Nucleus accumbens (tissue), 56 donors: ENCODE measurements around the gene FALEC.

Experiments used
- DNase-seq, 56 donors: peaks; one replicate each; lab custom pipeline; 2025; lab: John Stamatoyannopoulos, UW

Gene FALEC

DNA sequence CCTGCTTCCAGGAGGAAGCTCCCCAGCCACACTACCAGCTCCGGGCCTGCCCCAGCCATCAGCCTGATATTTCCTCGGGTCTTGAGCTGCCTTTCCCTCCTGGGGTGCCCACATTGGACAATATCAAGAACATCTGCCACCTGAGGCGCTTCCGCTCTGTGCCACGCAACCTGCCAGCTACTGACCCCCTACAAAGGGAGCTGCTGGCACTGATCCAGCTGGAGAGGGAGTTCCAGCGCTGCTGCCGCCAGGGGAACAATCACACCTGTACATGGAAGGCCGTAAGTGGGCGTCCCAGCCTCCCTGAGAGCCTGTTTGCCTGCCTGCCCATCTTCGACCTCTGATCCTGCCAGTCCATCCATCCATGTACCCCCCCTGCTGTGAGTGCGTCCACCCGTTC lies 4.0 kb upstream of the FALEC start:
- DNase-seq = no peak

DNA sequence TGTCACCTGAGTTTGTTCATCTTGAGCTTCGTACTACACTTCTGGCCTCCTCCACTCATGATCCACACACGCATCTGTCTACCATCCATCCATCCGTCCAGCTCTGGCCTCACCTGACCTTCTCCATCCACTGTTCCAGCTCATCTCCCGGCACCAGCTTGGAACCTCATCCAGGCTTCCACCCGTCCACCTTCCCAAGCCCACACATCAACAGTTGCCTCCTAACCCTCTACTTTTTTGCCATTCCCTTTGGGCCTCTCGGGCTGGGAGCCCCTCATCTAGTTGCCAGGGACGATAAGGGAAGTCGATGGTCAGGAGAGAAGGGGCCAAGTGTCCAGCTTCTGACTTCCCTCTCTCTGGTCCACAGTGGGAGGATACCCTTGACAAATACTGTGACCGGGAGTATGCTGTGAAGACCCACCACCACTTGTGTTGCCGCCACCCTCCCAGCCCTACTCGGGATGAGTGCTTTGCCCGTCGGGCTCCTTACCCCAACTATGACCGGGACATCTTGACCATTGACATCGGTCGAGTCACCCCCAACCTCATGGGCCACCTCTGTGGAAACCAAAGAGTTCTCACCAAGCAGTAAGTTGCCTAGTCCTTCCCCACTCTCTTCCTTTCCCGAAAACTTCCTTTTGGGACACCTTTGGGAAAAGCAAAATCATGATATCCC lies 3.4 kb upstream of the FALEC start:
- no peak for DNase-seq

DNA sequence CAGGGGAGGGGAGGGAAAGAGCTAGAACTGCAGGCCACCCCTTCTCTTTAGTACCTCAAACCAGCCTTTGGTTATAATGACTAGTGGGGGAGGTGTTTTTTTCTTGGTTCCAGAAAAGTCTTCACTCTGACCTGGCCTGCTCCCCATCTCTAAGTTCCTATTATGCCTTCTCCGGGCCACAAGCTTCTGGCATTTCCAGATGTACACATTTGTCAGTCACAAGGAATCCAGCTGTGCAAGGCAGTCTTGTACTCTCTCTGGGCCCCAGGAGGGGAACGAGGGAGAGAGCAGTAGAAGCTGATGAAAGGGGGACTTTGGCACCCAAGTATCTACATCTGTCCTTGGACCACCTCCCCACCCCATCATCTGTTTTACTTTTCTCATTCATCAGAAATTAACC lies 2.7 kb upstream of the FALEC start:
- no peak for DNase-seq

DNA sequence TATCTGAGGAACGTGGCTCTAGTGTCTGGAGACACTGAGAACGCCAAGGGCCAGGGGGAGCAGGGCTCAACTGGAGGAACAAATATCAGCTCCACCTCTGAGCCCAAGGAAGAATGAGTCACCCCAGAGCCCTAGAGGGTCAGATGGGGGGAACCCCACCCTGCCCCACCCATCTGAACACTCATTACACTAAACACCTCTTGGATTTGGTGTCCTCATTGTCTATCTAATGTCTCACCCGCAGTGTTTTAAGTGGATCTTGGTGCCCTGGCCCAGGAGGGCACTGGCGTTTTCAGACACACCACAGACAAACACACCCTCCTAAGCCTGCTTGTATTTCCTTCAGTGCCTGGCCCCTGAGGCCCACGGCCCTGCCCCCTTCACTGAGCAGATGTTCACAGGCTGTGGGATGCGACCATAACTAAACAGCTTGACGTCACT lies 2.2 kb upstream of the FALEC start:
- no peak for DNase-seq

DNA sequence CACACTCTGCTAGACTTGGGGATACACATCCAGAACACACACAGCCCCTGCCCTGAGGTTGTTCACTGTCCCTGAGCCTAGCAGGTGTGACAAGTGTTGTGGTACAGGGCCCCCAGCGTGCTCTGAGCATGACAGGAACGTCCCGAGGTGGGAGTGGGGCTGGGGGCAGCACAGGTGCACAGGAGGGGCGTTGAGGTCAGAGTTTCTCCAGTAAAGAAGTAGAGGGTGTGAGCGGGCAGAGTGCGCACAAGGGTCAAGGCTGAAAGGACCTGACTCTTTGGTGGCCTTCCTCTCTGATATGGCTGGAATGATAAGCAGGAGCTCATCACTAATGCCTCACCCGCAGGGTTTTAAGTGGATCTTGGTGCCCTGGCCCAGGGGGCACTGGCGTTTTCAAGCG lies 1.3 kb upstream of the FALEC start:
- no peak for DNase-seq

DNA sequence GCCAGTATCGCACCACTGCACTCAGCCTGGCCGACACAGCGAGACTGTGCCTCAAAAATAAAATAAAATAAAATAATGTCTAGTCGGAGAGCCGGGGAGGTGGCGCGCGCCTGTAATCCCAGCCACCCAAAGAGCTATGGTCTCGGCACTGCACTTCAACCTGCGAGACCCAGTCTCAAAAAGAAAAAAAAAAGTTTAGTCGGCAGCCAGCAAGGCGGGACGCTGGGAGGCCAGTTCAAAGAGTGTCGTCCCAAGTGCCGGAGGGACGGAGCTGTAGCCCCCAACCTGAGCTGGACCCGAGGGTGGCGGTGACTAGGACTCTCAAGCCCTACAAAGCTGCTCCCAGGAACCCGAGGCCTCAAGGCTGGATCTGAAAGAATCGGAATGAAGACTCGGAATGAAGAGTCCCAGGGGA lies 632 bp upstream of the FALEC start:
- DNase-seq = no peak

DNA sequence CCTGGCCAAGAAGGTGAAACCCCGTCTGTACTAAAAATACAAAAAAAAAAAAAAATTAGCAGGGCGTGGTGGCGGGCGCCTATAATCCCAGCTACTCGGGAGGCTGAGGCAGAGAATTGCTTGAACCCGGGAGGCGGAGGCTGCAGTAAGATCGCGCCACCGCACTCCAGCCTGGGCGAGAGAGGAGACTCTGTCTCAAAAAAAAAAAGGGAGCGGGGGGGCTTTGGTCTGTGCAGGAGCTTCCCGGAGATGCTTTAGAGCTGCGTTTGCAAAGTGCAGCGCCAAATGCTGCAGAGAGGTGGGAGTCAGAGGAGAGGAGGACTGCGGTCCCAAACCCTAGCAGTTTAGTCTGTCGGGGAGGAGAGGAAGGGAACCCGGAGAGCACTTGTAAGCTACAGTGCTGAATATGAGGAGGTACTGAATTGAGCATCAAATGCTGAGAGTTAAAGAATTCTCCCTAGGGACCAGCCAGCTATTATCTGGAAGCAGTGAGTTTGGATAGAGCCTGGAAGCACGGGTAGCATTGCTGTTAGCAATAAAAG lies 569 bp downstream of the FALEC start:
- peak in 24 of 56 donors; percentile 4 to 44 (median 26) for DNase-seq

DNA sequence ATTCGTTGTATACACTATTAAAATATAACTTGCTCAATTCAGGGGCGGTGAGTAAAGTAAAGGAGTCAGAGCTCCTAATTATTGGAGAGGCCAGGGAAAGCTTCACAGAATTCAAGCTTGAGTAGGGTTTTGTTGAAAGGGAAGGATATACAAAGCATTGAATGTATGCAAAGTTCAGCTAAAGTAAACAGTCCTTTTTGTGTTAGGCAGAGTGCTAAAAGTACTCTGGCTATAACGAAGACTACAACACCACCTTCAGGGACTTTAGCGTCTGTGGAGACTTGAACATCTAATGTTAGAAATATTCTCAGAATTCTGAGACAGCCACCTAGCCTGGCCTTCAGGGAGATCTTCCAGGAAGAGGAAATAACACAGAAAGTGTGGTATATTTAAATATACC lies 1.1 kb downstream of the FALEC start:
- DNase-seq = no peak

DNA sequence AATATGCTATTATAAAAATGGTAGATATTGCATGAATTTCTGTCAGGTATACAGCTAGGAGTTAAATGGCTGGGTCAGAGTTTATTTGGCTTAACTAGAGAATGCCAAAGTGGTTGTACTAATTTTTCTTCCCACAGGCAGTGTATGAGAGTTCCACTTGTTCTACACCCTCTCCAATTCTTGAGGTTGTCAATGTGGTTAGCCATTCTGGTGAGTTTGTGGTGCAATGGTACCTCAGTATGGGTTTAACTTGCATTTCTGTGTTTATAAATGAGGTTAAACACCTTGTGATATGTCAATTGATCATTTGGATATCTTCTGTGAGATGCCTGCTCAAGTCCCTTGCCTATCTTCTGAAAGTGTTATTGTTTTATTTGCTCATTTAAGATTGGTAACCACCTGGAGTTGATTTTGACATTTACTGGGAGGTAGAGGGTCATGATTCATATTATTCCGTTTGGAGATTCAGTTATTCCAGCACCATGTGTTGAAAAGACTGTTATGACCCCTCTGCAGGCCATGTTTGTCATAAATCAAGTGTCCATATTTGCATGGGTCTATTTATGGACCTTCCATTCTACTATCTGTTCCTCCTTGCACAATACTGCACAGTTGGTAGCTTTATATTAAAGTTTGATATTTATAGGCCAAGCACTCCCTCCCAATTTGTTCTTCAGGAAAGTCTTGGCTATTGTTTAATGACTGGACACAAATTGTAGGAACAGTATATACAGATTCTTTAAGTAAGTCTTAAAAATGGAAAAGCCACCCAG lies 5.8 kb downstream of the FALEC start:
- DNase-seq = no peak

DNA sequence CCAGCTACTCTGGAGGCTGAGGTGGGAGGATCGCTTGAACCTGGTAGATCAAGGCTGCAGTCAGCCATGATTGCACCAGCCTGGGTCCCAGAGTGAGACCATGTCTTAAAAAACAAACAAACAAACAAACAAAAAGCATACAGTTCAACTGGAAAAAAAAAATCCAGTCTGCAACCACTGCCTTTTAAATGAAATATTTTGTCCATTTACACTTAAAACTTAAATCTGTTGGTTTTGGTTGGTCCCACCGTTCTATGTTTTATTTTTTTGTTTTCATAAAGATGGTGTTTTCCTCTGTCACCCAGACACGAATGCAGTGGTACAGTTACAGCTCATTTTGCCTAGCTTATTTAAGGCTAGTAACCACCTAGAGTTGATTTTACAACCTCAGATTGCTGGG lies 9.8 kb downstream of the FALEC start:
- no peak for DNase-seq

DNA sequence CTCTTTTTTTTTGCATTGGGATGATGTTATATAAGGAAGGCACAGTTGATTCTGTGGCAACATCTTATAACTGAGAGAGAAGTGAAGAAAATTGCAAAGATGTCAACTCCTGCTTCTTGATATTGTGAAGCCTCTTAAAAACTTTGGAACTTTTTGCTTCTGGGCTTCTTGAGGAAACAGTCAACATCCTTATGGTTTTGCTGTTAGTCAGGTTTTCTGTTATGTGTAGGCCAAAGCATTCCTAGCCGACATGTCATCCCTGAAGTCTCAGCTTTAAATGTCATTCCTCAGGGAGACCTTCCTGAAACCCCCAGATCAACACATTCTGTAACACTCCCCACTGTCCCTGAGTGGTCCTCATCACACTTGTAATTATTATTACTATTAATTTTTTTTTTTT lies 12.6 kb downstream of the FALEC start:
- DNase-seq = no peak

DNA sequence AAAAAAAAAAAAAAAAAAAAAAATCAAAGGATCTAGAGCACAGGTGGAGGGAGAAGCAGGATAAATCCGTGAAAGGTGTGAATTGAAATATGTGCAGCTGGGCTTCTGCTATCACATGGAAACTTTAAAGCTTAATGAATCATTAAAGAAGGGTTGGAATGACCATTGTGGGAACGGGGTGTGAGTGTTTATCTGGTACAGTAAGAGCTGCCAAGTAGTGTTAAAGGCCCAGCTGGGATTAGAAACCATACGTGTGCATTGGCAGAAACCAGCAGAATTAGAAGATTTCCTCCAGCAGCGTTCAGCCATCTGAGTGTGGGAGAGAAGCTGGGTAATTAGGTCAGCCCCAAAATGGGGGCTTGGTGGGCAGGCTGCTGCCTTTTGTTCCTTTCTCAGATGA lies 13.5 kb downstream of the FALEC start:
- DNase-seq = no peak

DNA sequence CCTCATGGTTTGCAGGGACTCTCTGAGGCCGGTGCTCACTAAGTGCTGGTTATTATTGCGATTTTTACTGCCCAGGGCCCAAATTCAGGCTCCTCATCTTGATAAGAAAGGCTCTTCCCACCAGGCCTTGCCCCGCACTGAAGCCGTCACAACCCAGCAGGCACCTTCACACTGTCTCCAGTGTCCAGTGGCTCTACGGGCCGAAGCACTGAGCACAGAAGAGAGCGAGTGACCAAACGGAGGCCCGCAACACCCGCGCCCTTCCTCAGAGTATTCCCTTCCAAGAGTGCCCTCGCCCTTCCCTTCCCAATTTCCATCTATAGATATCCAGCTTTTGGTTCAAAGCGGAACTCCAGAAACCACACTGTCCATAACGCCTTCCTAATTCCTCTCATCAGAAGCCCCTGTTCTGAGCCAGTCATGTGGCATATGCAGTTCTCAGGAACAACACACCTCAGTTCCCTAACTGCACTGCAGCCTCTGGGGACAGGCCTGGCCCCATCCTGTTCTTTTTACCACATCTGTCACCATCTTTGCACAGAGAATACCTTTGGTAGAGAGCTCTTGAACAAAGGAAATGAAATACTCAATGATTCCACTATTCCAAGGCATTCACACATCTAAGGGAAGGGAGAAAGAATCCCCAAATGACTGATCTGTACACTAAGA lies 15.1 kb downstream of the FALEC start:
- DNase-seq = no peak

DNA sequence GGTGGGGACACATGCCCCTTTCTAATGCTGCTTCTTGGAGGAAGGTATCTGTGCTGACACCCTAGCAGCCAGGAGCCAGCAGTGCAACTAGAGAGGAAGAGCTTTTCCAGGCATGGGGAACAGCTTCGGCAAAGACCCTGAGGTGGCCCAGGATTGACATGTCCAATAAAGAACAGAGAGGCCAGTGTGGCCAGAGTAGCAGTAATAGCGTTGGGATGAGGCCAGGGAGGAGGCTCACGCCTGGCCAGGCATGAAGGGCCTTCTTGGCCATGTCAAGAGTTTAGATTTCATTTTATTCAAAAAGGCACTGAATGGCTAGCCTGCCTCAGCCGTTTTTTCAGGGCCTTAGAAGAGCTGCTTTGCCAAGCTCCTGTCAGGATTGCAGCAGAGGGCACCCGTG lies 17.3 kb downstream of the FALEC start:
- DNase-seq = peak in 2 of 56 donors; percentile 29 to 35

DNA sequence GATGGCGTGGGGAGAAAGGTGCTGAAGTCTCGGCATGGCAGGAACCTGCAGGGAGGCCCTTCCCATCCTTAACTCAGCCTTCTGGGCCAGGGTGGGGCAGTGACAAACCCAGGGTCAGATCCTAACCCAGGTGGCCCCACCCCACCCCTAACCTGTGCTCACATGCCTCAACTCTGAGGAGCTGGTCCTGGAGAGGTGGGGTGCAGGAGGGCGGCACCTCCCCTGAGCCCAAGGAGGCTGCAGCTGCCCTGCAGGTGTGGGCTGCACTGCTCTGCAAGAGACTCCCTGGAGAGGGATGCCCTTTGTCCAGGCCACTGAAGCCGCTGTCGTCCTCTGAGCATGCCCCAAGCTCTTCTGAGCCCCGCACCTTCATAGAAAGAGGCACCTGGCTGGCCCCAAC lies 18.4 kb downstream of the FALEC start:
- no peak for DNase-seq

DNA sequence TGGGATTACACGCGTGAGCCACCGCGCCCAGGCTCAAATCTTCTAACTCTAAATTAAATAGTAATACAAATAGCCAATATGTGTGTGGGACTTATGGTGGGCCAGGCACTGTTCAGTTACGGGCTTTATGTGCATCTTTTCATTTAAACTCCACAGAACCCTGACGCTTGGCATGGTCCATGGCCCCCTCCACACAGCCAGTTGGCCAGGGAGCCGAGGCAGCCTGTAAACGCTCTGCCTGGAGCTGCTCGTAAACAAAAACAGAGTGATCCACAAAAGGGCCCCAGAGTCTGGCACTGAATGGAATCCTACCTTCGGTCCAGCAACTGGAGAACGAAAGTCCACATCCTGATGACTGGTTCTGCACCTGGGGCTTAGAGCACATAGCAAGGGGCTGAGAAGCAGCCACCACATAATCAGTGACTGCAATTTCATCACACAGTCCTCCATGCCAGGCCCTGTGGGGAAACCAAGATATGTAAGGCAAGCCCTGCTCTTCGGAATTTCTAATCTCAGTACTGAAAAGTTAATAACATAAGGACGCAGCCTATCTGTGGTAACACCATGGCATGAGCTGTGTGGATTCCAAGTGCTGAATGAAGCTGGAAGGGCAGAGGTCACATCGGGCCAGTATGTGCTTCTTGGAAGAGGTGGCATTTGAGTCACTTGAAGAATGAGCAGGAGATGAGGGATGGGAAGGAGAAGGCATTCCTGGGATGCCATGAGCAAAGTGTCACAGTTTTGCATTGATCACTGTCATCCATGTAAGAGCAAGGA lies 20.1 kb downstream of the FALEC start:
- no peak for DNase-seq

DNA sequence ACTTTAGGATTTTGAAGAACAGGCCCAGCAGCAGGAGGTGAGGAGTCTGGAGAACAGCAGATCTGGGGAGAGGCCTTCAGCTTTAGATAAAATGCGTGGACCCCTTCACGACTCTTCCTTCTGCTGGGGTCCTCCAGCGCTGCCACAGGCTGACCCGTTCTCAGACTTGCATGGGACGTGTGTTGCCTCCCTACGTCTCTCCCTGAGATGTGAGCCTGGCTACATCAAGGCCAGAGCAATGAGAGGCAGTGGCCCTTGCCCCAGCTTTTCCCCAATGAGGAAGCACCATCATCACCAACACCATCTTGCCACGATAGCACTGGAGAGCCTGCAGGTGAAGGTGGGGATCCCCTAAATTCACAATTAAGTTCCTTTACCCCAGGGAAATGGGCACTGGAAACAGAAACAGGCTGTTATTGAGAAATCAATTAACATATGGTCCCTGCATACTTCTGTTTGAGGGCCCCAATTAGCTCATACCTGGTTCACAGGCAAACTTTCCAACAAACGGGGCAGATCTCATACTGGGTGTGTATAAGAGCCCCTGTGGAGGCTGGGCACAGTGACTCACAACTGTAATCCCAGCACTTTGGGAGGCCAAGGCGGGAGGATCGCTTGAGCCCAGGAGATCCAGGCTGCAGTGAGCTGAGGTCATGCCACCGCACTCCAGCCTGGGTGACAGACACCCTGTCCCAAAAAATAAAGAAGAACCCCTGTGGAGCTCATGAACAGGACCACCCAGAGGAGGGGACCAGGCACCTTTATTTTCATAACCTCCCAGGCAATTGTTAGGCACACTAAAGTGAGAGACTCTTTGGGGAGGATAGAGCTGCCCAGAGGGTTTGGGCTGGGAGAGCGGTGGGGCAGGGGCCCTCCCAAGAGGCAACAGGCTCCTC lies 21.5 kb downstream of the FALEC start:
- DNase-seq = no peak

DNA sequence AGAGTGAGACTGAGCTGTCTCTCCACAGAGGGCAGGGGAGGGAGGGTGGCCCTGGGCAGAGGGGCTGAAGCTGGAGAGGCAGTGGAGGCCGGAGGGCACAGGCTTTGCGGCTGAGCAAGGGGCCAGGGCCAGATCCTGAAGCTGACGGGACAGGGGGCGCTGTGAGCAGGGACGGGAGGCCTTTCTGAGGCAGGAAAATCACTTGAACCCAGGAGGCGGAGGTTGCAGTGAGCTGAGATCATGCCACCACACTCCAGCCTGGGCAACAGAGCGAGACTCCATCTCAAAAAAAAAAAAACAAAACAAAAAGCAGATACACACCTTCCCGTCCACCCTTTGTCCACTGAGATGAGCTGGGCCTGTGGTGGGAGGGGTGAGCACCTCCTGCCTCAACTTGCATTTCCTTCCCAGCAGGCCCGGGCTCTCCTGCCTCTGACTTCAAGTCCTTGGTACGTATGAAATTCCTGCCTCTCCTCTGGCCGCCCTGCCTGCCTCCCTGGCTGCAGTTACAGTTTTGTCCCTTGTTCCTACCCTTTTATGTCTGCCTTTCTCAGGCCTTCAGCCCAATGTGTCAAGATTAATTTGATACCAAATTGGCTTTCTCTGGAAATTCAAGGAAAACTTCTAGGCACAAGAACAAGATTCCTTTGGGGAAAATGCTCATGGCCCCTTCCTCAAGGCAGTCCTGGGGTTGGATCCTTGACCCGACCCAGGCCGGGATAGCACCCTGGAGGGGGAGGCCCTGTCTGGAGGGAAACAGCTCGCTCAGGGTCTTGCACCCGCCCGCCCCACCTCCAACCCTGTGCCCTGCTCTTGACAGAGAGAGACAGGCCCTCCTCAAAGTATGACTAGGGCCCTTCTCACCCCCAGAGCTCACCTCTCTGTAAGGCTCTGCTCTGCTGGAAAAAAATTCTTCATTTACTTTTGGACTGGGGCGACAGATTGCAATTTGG lies 22.5 kb downstream of the FALEC start:
- no peak for DNase-seq
